WTC11 (cell line): ENCODE results near the gene UHMK1. TPM values are rescaled to one million over a fixed set of nuclear protein-coding genes. Genes with fewer than 3 reads are reported as not detected.

Experiments
- ATAC-seq: fragments of 200-7000 bp; cut with Tn5 transposase; 2 replicates; pipeline ENCODE4 v1.10.0; 2021; ENCODE audit warnings: mild to moderate bottlenecking, moderate library complexity
- CTCF ChIA-PET: fragments of 300-600 bp; sonication (Branson Sonifier 250); formaldehyde crosslinking; loops from one replicate; lab custom pipeline; 2021; ENCODE audit warnings: antibody characterized with exemption; lab: Charles Lee
- POLR2A ChIA-PET: fragments of 350-600 bp; sonication (Branson Sonifier 250); formaldehyde crosslinking; loops from one replicate; lab custom pipeline; 2021; ENCODE audit warnings: antibody characterized with exemption; lab: Charles Lee
- DNase-seq: peaks from one replicate; pipeline ENCODE4 v3.0.0; 2021; ENCODE audit warnings: low spot score
- H3K27ac Mint-ChIP-seq: 2 replicates; pipeline ENCODE4 v1.8.0; 2021; ENCODE audit warnings: mixed read lengths
- H3K27me3 Mint-ChIP-seq: 2 replicates; pipeline ENCODE4 v1.8.0; 2021; ENCODE audit warnings: low read depth, mild to moderate bottlenecking, moderate library complexity, mixed read lengths
- H3K36me3 Mint-ChIP-seq: 2 replicates; pipeline ENCODE4 v1.8.0; 2021; ENCODE audit warnings: mixed read lengths
- H3K4me1 Mint-ChIP-seq: 2 replicates; pipeline ENCODE4 v1.8.0; 2022; ENCODE audit warnings: mixed read lengths
- H3K4me3 Mint-ChIP-seq: 2 replicates; pipeline ENCODE4 v1.8.0; 2021; ENCODE audit warnings: mild to moderate bottlenecking, moderate library complexity, mixed read lengths
- H3K9me3 Mint-ChIP-seq: 2 replicates; pipeline ENCODE4 v1.8.0; 2021; ENCODE audit warnings: mixed read lengths
- CBFB ChIP-seq: sonication (generic); formaldehyde crosslinking; IDR thresholded peaks from 2 replicates; pipeline ENCODE4 v1.8.1; 2022; ENCODE audit warnings: mild to moderate bottlenecking, low read depth, missing genetic modification reagents
- CREM ChIP-seq: sonication (generic); formaldehyde crosslinking; IDR thresholded peaks from 2 replicates; pipeline ENCODE4 v1.8.1; 2022; ENCODE audit warnings: mild to moderate bottlenecking, missing genetic modification reagents, moderate library complexity
- FOXK1 ChIP-seq: sonication (generic); formaldehyde crosslinking; IDR thresholded peaks from 2 replicates; pipeline ENCODE4 v1.8.0; 2022; ENCODE audit warnings: mild to moderate bottlenecking, moderate library complexity, missing genetic modification reagents
- HMGA2 ChIP-seq: fragments of 250-450 bp; sonication (Bioruptor Pico); IDR thresholded peaks from 2 replicates; pipeline ENCODE4 v1.4.0; 2021; ENCODE audit warnings: mild to moderate bottlenecking, moderate library complexity
- JUN ChIP-seq: sonication (generic); formaldehyde crosslinking; IDR thresholded peaks from 2 replicates; pipeline ENCODE4 v1.8.0; 2023; ENCODE audit warnings: mild to moderate bottlenecking, missing genetic modification reagents
- NR1H2 ChIP-seq: sonication (generic); formaldehyde crosslinking; IDR thresholded peaks from 2 replicates; pipeline ENCODE4 v1.9.0; 2021; ENCODE audit warnings: mild to moderate bottlenecking, moderate library complexity, missing genetic modification reagents
- NR2C2 ChIP-seq: sonication (generic); formaldehyde crosslinking; IDR thresholded peaks from 2 replicates; pipeline ENCODE4 v1.8.0; 2022; ENCODE audit warnings: mild to moderate bottlenecking, missing genetic modification reagents
- NR3C1 ChIP-seq: sonication (generic); formaldehyde crosslinking; conservative IDR thresholded peaks from 2 replicates; pipeline ENCODE4 v1.8.1; 2023; ENCODE audit warnings: low read depth, mild to moderate bottlenecking, missing genetic modification reagents
- TP53 ChIP-seq: sonication (generic); formaldehyde crosslinking; IDR thresholded peaks from 2 replicates; pipeline ENCODE4 v1.8.1; 2023; ENCODE audit warnings: mild to moderate bottlenecking, missing genetic modification reagents
- ZNF121 ChIP-seq: sonication (generic); formaldehyde crosslinking; IDR thresholded peaks from 2 replicates; pipeline ENCODE4 v1.8.0; 2023; ENCODE audit warnings: missing genetic modification reagents
- ZNF219 ChIP-seq: sonication (generic); formaldehyde crosslinking; IDR thresholded peaks from 2 replicates; pipeline ENCODE4 v1.8.0; 2023; ENCODE audit warnings: missing genetic modification reagents, mild to moderate bottlenecking, borderline replicate concordance
- ZNF423 ChIP-seq: fragments of 250-450 bp; sonication (Bioruptor Pico); IDR thresholded peaks from 2 replicates; pipeline ENCODE4 v2.1.2; 2022; ENCODE audit warnings: mild to moderate bottlenecking, moderate library complexity
- total RNA-seq: library from RNA; stranded (reverse); gene quantifications from 3 replicates; pipeline ENCODE4 v1.2.3, GENCODE V29; 2021
- TF ChIP-seq, protein P1 (sequence below): sonication (generic); formaldehyde crosslinking; IDR thresholded peaks from 2 replicates; pipeline ENCODE4 v1.8.0; 2023; ENCODE audit warnings: missing genetic modification reagents, mild to moderate bottlenecking, borderline replicate concordance
- TF ChIP-seq, protein P2 (sequence below): sonication (generic); formaldehyde crosslinking; IDR thresholded peaks from 2 replicates; pipeline ENCODE4 v1.8.1; 2022; ENCODE audit warnings: mild to moderate bottlenecking, moderate library complexity, missing genetic modification reagents
- TF ChIP-seq, protein P3 (sequence below): sonication (generic); formaldehyde crosslinking; IDR thresholded peaks from 2 replicates; pipeline ENCODE4 v1.8.1; 2023; ENCODE audit warnings: mild to moderate bottlenecking, missing genetic modification reagents, moderate library complexity
- TF ChIP-seq, protein P4 (sequence below): fragments of 250-450 bp; sonication (Bioruptor Pico); IDR thresholded peaks from 2 replicates; pipeline ENCODE4 v2.1.2; 2022; ENCODE audit warnings: mild to moderate bottlenecking, moderate library complexity
- TF ChIP-seq, protein P5 (sequence below): sonication (generic); formaldehyde crosslinking; IDR thresholded peaks from 2 replicates; pipeline ENCODE4 v1.8.1; 2023; ENCODE audit warnings: mild to moderate bottlenecking, missing genetic modification reagents
- TF ChIP-seq, protein P6 (sequence below): sonication (generic); formaldehyde crosslinking; IDR thresholded peaks from 2 replicates; pipeline ENCODE4 v1.8.0; 2022; ENCODE audit warnings: mild to moderate bottlenecking, missing genetic modification reagents
- TF ChIP-seq, protein P7 (sequence below): sonication (generic); formaldehyde crosslinking; IDR thresholded peaks from 2 replicates; pipeline ENCODE4 v1.8.1; 2022; ENCODE audit warnings: missing genetic modification reagents, borderline replicate concordance

Gene UHMK1
- total RNA-seq, 1 experiment from 2014 or later = 20.0 TPM

DNA sequence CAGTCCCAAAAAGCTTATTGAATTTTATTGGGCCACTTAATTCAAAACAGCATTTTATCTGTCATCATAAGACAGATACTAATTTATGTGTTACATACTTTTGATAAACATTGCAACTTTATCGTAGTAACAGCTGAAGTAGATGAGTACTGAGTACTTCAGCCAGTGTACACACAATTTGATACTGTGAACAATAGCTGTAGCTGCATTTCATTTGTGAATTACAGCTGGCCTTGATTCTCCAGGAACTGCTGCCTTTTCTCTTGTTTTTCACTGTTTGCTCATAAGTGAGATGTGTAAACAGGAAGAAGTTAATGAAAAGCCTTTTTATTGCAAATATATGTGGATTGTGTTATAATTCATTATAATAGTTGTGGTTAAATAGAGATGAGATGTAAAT lies 74.1 kb downstream of the UHMK1 start (continued):
- TF ChIP-seq, protein P1, sequence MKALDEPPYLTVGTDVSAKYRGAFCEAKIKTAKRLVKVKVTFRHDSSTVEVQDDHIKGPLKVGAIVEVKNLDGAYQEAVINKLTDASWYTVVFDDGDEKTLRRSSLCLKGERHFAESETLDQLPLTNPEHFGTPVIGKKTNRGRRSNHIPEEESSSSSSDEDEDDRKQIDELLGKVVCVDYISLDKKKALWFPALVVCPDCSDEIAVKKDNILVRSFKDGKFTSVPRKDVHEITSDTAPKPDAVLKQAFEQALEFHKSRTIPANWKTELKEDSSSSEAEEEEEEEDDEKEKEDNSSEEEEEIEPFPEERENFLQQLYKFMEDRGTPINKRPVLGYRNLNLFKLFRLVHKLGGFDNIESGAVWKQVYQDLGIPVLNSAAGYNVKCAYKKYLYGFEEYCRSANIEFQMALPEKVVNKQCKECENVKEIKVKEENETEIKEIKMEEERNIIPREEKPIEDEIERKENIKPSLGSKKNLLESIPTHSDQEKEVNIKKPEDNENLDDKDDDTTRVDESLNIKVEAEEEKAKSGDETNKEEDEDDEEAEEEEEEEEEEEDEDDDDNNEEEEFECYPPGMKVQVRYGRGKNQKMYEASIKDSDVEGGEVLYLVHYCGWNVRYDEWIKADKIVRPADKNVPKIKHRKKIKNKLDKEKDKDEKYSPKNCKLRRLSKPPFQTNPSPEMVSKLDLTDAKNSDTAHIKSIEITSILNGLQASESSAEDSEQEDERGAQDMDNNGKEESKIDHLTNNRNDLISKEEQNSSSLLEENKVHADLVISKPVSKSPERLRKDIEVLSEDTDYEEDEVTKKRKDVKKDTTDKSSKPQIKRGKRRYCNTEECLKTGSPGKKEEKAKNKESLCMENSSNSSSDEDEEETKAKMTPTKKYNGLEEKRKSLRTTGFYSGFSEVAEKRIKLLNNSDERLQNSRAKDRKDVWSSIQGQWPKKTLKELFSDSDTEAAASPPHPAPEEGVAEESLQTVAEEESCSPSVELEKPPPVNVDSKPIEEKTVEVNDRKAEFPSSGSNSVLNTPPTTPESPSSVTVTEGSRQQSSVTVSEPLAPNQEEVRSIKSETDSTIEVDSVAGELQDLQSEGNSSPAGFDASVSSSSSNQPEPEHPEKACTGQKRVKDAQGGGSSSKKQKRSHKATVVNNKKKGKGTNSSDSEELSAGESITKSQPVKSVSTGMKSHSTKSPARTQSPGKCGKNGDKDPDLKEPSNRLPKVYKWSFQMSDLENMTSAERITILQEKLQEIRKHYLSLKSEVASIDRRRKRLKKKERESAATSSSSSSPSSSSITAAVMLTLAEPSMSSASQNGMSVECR (CRISPR knock-in tag) = no peak

DNA sequence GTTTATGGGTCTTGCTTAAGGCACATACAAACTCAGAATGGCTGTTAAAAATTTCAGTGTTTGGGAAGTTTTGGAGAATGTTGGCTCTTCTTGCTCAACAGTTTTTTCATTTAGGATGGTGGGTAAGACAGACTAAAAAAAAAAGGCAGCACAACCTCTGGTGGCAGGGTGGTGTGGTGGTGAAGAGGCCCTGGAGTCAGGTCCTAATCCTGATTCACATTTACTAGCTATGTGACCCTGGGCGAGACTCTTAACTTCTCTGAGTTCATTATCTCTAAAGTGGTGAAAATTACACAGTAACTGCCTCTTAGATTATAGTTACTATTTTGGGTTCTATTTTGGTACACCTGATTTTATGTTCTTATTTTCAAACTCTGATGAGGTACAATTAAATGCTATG lies 75.5 kb downstream of the UHMK1 start:
- no peak for TF ChIP-seq FOXK1 (CRISPR knock-in tag)
- TF ChIP-seq, protein P2, sequence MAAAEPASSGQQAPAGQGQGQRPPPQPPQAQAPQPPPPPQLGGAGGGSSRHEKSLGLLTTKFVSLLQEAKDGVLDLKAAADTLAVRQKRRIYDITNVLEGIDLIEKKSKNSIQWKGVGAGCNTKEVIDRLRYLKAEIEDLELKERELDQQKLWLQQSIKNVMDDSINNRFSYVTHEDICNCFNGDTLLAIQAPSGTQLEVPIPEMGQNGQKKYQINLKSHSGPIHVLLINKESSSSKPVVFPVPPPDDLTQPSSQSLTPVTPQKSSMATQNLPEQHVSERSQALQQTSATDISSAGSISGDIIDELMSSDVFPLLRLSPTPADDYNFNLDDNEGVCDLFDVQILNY = no peak
- TF ChIP-seq, protein P3, sequence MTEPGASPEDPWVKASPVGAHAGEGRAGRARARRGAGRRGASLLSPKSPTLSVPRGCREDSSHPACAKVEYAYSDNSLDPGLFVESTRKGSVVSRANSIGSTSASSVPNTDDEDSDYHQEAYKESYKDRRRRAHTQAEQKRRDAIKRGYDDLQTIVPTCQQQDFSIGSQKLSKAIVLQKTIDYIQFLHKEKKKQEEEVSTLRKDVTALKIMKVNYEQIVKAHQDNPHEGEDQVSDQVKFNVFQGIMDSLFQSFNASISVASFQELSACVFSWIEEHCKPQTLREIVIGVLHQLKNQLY (CRISPR knock-in tag) = no peak
- TF ChIP-seq, protein P4, sequence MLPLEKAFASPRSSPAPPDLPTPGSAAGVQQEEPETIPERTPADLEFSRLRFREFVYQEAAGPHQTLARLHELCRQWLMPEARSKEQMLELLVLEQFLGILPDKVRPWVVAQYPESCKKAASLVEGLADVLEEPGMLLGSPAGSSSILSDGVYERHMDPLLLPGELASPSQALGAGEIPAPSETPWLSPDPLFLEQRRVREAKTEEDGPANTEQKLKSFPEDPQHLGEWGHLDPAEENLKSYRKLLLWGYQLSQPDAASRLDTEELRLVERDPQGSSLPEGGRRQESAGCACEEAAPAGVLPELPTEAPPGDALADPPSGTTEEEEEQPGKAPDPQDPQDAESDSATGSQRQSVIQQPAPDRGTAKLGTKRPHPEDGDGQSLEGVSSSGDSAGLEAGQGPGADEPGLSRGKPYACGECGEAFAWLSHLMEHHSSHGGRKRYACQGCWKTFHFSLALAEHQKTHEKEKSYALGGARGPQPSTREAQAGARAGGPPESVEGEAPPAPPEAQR = no peak
- no peak for TF ChIP-seq CBFB (CRISPR knock-in tag)
- no peak for TF ChIP-seq NR3C1 (CRISPR knock-in tag)
- H3K9me3 Mint-ChIP-seq = no peaks in the 10 kb centered on the region
- H3K27ac Mint-ChIP-seq = no peak overlapping the region
- peaks cover 4% of the 10 kb centered on the region for H3K4me1 Mint-ChIP-seq
- H3K36me3 Mint-ChIP-seq = peaks cover 6% of the 10 kb centered on the region; the same call in 1 of the 2 replicates
- DNase-seq (no peak), ATAC-seq (no peak)
- ChIA-PET CTCF (no interaction called here), POLR2A (interaction anchor here (0.7 kb wide), 1 partner anchor 12 kb away, joined by 4 read pairs; no protein-coding TSS in a partner anchor)
- no peaks in the 10 kb centered on the region for H3K27me3 Mint-ChIP-seq
- no peak overlapping the region for H3K4me3 Mint-ChIP-seq

DNA sequence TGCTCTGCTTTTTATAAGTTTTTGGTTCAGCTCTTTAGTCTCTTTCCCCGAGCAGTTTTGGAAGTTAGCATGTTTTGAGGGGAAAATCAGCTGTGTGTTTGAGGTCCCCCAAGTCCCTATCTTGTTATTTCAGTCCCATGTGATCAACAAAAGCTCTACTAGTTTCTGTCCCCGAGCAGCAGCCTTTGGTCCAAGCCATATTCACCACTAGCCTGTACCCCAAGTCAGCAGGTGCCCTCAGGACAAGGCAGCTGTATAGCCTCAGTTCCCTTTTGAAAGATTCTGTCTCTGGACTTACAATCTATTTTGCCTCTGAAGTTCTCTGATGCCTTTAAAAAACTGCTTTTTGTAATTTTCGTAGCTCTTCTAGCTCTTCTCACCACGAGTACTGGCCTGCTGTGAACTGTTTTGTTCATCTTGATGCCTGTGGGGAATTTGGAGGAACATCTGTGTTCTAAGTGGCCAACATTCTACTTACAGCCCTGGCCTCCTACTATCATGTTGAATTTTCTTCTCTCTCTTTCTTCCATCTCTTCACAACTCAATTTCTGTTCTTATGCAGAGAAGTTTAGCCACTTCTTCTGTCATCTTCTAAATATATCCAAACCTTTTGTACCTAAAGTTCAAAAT lies 80.6 kb downstream of the UHMK1 start:
- Mint-ChIP-seq H3K4me3 (no peak overlapping the region), H3K36me3 (peaks cover 9% of the 10 kb centered on the region), H3K27me3 (no peaks in the 10 kb centered on the region), H3K9me3 (no peaks in the 10 kb centered on the region), H3K4me1 (no peaks in the 10 kb centered on the region), H3K27ac (no peak overlapping the region; the same call in 1 of the 2 replicates)
- ChIA-PET CTCF (interaction anchor here (0.6 to 1.6 kb wide), 2 partner anchors 222 to 512 kb away, joined by 3 read pairs; no protein-coding TSS in a partner anchor), POLR2A (no interaction called here)
- ATAC-seq (no peak), DNase-seq (no peak)
- TF ChIP-seq, protein P5, sequence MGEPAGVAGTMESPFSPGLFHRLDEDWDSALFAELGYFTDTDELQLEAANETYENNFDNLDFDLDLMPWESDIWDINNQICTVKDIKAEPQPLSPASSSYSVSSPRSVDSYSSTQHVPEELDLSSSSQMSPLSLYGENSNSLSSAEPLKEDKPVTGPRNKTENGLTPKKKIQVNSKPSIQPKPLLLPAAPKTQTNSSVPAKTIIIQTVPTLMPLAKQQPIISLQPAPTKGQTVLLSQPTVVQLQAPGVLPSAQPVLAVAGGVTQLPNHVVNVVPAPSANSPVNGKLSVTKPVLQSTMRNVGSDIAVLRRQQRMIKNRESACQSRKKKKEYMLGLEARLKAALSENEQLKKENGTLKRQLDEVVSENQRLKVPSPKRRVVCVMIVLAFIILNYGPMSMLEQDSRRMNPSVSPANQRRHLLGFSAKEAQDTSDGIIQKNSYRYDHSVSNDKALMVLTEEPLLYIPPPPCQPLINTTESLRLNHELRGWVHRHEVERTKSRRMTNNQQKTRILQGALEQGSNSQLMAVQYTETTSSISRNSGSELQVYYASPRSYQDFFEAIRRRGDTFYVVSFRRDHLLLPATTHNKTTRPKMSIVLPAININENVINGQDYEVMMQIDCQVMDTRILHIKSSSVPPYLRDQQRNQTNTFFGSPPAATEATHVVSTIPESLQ (CRISPR knock-in tag) = no peak
- TF ChIP-seq, protein P6, sequence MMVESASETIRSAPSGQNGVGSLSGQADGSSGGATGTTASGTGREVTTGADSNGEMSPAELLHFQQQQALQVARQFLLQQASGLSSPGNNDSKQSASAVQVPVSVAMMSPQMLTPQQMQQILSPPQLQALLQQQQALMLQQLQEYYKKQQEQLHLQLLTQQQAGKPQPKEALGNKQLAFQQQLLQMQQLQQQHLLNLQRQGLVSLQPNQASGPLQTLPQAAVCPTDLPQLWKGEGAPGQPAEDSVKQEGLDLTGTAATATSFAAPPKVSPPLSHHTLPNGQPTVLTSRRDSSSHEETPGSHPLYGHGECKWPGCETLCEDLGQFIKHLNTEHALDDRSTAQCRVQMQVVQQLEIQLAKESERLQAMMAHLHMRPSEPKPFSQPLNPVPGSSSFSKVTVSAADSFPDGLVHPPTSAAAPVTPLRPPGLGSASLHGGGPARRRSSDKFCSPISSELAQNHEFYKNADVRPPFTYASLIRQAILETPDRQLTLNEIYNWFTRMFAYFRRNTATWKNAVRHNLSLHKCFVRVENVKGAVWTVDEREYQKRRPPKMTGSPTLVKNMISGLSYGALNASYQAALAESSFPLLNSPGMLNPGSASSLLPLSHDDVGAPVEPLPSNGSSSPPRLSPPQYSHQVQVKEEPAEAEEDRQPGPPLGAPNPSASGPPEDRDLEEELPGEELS = no peak
- TF ChIP-seq JUN (CRISPR knock-in tag) (no peak), NR1H2 (CRISPR knock-in tag) (no peak), CREM (CRISPR knock-in tag) (no peak), HMGA2 (CRISPR knock-in tag) (no peak), ZNF219 (no peak), TP53 (CRISPR knock-in tag) (no peak), ZNF423 (CRISPR knock-in tag) (no peak), ZNF121 (CRISPR knock-in tag) (no peak), NR2C2 (CRISPR knock-in tag) (no peak)
- TF ChIP-seq, protein P7, sequence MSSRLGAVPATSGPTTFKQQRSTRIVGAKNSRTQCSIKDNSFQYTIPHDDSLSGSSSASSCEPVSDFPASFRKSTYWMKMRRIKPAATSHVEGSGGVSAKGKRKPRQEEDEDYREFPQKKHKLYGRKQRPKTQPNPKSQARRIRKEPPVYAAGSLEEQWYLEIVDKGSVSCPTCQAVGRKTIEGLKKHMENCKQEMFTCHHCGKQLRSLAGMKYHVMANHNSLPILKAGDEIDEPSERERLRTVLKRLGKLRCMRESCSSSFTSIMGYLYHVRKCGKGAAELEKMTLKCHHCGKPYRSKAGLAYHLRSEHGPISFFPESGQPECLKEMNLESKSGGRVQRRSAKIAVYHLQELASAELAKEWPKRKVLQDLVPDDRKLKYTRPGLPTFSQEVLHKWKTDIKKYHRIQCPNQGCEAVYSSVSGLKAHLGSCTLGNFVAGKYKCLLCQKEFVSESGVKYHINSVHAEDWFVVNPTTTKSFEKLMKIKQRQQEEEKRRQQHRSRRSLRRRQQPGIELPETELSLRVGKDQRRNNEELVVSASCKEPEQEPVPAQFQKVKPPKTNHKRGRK = no peak
